ENCODE measurements around the gene SF3B3.

Gene SF3B3

DNA sequence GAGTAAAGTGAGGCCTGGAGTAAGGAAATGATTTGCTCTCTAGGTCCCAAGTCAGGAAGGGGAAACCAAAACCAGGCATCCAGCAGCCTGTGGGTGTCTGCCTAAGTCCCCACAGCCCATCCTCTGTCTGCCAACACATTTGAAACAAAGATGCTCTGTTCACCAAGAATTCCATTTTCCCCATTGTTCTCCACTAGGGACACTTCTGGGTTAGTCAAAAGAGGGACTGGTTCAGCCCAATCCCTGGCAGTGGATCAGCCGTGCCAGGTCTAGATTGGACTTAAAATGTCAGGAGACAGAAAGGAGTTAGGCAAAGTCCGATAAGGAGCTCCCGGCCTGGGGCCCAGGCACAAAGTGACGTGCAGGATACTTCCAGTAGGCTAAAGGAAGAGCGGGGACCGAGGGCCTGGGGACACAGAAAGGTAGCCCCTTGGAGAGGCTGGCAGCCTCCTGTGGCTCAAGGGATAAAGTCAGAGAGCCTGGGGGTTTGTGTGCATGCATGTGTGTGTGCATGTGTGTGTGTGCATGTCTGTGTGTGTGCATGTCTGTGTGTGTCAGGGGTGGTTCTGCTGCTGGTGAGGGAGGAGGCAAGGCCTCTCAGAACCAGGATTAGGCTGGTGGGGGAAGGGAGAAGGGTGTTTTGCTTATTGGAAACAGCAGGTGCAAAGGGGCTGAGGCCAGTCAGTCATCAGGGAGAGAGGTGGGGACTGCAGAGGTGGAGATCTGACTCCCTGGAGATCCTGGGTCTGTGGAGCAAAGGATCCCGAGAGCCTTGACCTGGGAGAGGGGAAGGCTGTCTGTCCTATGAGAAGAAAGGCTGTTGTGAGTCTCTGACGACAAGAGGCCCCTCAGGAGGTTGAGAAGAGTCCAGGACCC is 81.0 kb downstream of the SF3B3 start:
- TF ChIP-seq, protein P1, sequence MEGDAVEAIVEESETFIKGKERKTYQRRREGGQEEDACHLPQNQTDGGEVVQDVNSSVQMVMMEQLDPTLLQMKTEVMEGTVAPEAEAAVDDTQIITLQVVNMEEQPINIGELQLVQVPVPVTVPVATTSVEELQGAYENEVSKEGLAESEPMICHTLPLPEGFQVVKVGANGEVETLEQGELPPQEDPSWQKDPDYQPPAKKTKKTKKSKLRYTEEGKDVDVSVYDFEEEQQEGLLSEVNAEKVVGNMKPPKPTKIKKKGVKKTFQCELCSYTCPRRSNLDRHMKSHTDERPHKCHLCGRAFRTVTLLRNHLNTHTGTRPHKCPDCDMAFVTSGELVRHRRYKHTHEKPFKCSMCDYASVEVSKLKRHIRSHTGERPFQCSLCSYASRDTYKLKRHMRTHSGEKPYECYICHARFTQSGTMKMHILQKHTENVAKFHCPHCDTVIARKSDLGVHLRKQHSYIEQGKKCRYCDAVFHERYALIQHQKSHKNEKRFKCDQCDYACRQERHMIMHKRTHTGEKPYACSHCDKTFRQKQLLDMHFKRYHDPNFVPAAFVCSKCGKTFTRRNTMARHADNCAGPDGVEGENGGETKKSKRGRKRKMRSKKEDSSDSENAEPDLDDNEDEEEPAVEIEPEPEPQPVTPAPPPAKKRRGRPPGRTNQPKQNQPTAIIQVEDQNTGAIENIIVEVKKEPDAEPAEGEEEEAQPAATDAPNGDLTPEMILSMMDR (conservative IDR thresholded peaks at IDR 0.05; ENCODE audit: control insufficient read depth, insufficient read depth, low read depth, low read length) = no peak
- DNase-seq (ENCODE audit: low read depth) = no peak

DNA sequence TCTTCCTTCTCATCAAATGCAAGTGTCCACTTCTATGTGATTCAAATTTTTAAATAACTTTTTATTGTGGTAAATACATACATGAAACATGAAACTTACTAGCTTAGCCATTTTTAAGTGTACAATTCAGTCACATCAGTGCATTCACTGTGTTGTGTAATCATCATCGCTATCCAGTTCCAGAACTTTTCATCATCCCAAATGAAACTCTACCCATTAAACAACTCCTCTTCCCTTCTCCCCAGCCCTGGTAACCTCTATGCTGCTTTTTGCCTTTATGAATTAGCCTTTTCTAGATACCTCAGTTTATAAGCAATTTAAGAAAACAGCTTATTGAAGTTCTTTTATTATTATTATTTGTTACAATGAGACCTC is 81.7 kb downstream of the SF3B3 start:
- TF ChIP-seq, protein P1 (conservative IDR thresholded peaks at IDR 0.05; ENCODE audit: control insufficient read depth, insufficient read depth, low read depth, low read length) = no peak
- DNase-seq (ENCODE audit: low read depth) = no peak
- H3K4me3 ChIP-seq (ENCODE audit: control insufficient read depth, low read depth, low read length) = no peak overlapping the region

More for the DNA sequence above, 81.0 kb downstream of the SF3B3 start:
- no peak overlapping the region for H3K4me3 ChIP-seq (ENCODE audit: control insufficient read depth, low read depth, low read length)

DNA sequence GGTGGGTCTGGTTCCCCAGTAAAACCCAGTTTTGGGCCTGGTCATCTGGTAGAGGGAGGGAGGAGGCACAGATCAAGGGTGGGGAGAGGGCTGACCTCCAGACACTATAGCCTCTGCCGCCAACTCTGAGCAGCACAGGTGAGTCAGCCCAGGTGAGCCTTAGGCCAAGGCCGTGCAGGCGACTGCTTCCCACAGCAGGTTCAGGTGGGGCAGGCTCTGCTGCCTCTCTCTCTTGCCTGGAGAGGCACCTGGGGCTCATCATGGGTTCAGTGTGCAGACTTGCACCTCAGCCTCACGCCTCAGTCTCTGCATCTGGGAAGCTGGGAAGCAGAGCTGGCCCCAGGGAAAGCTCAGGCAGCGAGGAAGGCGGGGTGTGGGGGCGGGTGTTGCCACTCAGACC is 84.9 kb downstream of the SF3B3 start:
- TF ChIP-seq, protein P1 (conservative IDR thresholded peaks at IDR 0.05; ENCODE audit: control insufficient read depth, insufficient read depth, low read depth, low read length) = no peak
- H3K4me3 ChIP-seq (ENCODE audit: control insufficient read depth, low read depth, low read length) = no peak overlapping the region
- no peak for DNase-seq (ENCODE audit: low read depth)

DNA sequence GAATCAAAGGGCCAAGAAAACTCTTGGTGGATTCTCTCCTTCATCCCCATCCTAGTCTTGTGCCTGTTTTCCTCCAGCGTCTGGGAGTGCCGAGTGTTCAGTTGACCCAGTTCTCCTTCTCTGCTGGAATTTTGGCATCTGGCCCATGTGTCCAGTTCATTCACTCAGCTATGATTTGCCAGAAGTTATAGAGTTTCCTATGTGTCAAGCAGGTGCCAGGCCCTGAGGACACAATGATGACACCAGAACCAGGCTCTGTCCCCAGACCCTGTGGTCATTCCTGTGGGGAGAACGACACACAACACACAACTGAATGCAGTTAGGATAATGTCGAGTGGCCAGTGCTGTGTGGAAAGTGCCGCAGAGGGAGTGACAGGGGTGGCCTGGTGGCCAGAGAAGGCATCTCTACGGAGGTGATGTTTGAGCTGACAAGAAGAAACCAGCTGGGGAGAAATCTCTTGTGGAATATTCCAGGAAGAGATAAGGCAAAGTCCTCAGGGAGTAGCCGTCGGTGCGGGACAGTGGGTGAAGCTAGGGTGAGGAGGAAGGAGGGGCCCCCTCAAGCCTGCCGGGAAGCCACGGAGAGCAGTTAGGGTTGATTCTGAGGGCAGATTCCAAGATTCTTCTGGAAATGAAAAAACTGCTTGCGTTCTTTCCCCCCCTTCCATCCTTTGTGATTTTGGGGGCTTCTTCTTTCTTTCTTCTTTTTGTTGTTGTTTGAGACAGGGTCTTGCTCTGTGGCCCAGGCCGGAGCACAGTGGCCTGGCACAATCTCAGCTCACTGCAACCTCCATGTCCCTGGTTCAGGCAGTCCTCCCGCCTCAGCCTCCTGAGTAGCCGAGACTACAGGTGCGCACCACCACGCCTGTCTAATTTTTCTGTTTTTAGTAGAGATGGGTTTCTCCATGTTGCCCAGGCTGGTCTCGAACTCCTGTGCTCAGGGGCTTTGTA is 86.9 kb downstream of the SF3B3 start:
- no peak for DNase-seq (ENCODE audit: low read depth)
- TF ChIP-seq, protein P1 (conservative IDR thresholded peaks at IDR 0.05; ENCODE audit: control insufficient read depth, insufficient read depth, low read depth, low read length) = no peak
- H3K4me3 ChIP-seq (ENCODE audit: control insufficient read depth, low read depth, low read length) = no peak overlapping the region

DNA sequence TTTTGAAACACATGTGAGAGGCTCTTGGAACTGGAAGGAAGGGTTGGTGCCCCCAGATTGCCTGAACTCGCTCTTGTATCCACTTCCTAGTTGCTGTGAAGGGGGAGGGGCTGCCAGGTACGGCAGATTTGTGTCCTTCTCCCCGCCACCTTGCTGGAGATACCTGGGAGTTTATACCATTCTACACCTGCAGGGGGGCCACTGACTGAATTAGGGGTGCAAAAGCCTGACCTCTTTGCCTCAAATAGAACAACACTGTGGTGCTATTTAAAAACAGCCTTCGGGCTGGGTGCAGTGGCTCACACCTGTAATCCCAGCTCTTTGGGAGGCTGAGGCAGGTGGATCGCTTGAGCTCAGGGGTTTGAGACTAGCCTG is 87.6 kb downstream of the SF3B3 start:
- TF ChIP-seq, protein P1 (conservative IDR thresholded peaks at IDR 0.05; ENCODE audit: control insufficient read depth, insufficient read depth, low read depth, low read length) = no peak
- H3K4me3 ChIP-seq (ENCODE audit: control insufficient read depth, low read depth, low read length) = no peak overlapping the region
- DNase-seq (ENCODE audit: low read depth) = no peak

DNA sequence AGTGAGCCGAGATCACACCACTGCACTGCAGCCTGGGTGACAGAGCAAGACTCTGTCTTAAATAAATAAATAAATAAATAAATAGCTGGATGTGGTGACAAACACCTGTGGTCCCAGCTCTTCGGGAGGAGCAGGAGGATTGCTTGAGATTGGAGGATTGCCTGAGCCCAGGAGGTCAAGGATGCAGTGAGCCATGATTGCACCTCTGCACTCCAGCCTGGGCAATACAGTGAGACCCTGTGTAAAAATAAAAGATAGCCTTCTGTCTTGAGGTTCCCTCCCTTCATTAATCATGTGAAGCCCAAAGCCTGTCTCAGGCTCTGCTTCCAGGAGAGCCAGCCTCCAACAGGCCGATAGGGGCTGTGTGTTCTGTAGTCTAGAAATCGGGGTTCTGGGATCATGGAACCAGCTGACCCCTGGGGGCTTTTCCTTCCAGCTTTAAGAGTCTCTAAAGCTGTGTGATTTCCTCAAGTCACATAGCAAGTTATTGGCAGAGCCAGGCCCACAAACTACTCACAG is 88.2 kb downstream of the SF3B3 start:
- no peak for DNase-seq (ENCODE audit: low read depth)
- TF ChIP-seq, protein P1 (conservative IDR thresholded peaks at IDR 0.05; ENCODE audit: control insufficient read depth, insufficient read depth, low read depth, low read length) = no peak
- no peak overlapping the region for H3K4me3 ChIP-seq (ENCODE audit: control insufficient read depth, low read depth, low read length)
